GM15510 (cell line): ENCODE results near the gene ARL4D.

Experiments
- POLR2A ChIP-seq: IDR thresholded peaks from 3 replicates; pipeline ENCODE4 v1.6.1; 2011; ENCODE audit warnings: borderline replicate concordance; ENCODE audit not compliant: insufficient read length; ENCODE audit errors: extremely low read depth

Gene ARL4D

DNA sequence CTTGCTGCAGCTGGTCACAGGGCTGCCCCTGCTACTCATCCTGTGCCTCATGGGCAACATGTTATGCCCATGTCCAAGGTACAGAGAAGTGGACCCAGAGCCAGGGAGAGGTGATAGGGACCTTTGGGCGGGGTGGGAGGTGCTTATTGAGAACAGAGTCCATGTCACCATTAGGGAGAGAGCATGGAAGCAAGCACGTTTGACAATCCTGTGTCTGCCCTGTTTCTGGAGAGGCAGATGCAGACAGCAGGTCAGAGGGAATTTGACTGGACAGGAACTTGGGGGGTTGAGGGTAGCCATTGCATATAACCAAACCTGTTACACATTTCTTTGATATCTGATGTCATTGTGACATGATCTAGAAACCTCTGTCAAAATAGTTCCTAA, 14.3 kb upstream of the ARL4D start:
- TF ChIP-seq POLR2A: no peak

DNA sequence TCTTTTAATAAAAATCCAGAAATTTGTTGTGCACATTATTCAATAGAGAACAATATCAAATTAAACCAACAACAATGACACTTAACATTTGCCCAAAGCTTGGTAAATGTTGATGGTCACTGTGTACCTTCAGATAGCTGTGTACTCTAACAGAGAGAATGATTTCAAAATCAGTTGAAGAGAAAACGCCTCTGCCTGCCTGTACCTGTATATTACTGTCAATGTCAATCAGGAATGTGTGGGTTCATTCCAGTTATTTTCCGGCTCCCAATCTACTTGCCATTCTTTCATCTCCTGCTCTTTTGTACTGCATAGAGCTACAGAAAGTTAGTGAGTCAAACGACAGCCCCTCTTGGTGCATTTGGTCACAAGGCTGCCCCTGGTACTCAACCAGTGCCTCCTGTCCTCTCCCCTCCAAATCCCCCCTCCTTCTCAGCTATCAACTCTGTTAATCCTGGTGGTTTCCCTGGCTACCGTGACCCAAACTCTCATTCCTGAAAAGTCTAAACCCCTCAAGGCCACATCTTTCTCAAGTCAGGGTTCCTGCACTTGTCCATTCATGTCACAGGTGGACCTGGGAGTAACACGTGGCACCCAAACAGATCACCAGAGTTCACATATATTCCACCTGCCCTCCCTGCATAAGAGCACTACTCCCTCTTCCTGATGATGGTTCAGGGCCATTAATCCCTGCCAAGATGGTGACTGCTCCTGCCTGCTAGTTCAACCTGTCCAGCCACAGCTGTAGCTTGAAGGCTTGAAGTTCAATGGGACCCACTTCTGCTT, 13.6 kb upstream of the ARL4D start:
- TF ChIP-seq POLR2A: no peak

DNA sequence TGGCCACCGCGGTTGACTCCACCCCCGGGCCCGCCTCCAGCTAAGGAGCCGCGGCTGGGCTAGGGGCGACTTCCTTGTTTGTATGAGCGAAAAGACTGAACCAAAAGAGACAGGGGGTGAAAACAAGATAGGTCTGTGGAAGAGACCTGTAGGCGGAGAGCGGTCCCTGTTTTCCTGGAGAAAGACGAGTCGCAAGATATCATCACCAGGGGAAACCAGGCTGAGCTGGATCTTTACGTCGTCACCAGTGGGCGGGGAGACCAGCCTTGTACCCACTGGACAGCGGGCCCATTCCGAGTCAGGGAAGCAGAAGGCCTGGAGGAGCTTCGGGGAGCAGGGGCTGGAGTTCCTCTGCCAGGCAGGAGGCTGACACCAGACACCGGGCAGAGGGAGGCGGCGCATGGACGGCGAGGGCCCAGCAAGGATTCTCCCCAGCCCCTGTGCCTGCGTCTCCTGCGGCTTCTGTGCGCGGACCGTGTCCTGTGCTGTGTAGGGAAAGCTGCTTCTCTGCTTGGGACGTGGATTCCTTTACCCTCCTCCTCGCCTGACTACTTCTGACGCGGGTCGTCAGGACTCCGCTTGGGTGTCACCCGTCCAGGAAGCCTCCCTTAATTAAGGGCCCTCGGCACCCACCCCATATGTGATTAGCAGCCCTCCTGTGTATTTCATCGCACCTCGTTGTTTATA, 10.3 kb upstream of the ARL4D start:
- TF ChIP-seq POLR2A: no peak

DNA sequence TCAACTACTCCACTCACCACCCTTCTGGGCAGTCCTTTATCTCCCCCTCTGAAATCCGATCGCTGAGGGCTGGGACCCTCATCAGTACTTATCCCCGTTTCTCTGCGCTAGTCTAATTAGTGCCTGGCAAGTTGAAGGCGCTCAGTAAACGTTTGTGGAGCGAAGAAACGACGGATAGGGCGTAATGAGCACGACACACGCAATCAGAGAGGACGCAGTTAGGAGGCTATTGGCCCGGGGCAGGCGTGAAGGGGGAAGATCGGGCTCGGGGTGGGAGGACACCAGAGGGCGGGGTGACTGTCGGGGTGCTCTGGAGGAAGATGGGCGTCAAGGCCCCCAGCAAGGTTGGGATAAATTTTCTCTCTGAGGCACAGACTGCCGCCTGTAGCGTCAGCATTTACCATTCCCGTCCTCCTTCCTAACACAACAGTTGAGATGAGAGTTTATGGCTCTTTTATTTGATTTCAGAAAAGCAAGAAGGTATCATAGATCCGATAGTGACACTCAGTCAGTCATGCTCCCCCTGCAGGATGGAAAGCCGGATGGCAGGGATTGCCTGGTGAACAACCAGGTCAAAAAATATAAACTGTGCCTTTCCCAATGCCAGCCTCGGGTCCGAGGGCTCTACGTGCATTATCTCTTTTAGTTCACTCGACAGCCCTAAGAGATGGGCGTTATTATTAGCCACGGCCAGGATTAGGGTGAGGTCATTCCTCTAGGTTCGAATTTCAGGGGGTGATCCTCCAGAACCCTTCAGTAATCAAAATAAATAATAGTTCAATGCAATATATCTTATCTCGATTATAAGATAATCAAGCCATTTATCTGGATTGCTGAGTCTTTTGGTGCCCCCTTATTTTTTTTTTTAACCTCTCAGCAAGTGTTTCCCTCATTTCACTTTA, 9.5 kb upstream of the ARL4D start:
- TF ChIP-seq POLR2A: peak; percentile 45

DNA sequence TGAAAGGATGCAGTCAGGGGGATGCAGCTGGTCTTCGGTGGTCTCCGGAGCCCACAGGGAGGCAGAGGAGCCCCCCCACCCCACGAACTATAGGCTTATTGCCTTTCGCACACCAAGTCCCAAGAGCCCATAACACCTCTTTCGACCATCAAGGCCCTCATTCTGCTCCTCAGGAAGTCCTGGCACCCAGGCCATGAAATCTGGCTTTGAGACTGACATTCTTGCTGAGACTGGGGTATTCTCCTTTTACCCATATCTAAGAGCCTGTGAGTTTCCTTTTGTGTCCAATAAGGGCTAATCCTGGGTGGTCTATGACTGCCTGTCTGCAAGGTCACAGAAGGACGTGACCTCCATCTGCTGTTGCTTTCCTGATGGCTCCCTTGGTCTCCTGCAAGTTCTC, 6.4 kb upstream of the ARL4D start:
- no peak for TF ChIP-seq POLR2A

DNA sequence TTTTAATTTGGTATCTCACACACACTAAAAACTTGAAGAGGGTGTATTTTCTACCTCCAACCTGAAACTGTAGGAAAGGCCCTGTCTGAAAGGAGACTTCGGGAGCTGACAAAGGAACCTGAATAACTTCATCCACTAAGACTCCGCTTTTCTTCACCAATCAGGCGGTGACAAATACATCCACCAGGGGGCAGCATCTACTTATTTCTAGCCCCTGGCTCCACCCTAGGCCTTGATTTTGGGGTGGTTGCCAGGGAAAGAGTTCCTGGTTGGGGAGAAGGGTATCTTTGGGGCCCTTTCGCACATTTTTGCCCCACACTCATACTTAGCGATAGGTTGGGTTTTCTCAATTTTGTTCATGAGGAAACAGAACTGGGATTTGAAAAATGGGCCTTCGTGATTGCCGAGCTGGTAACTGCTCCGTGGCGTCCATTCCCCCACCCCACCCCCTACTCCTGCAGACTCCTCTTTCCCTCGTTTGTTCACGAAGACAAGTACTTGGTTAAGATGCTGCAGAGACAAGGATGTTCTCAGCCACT, 4.8 kb upstream of the ARL4D start:
- TF ChIP-seq POLR2A: no peak

DNA sequence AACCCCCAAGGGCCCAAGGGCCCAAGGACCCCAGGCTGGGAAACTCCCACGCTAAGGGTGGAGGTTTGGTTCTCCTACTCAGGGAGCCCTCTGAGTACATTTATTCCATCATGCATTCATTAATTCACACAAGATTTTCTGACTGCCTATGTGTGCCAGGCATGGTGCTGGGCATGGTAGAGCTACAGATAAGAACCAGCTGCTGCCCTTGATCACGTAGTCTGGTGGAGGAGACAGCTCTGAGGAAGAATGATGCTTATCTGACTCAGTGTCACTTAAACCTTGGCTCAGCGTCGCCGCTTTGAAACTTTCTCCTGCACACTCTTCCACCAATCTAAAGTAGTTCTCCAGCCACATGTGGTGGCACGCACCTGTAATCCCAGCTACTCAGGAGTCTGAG, 3.6 kb upstream of the ARL4D start:
- TF ChIP-seq POLR2A: no peak

DNA sequence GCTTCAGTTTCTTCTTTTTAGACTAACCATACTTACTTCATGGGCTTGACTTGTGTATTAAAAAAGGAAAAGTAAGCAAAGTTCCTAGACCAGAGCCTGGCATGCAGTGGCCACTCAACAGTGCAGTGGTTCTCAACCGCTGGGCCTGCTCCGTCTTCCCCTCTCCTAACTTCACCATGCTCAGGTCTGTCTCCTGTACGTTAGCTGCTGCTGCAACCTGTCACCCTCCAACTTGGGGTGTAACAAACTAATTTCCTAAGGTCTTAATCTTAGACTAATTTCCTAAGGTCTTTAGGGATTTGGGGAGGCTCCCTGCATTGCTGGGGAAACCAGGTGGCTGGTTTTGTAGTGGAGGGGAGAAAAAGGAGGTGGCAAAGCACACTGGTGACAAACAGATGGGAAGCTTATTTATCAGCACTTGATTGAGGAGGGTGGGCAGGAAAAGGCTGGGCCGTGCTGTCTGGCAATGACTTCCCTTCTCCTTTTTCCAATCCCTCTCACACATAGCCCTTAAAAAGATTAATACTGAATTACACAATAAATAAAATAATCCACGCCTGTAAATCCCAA, 2.2 kb upstream of the ARL4D start:
- no peak for TF ChIP-seq POLR2A

DNA sequence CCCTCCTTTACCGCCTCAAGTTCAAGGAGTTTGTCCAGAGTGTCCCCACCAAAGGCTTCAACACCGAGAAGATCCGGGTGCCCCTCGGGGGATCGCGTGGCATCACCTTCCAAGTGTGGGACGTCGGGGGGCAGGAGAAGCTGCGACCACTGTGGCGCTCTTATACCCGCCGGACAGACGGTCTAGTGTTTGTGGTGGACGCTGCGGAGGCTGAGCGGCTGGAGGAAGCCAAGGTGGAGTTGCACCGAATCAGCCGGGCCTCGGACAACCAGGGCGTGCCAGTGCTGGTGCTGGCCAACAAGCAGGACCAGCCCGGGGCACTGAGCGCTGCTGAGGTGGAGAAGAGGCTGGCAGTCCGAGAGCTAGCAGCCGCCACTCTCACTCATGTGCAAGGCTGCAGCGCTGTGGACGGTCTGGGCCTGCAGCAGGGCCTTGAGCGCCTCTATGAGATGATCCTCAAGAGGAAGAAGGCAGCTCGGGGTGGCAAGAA, 1.1 kb downstream of the ARL4D start:
- no peak for TF ChIP-seq POLR2A

DNA sequence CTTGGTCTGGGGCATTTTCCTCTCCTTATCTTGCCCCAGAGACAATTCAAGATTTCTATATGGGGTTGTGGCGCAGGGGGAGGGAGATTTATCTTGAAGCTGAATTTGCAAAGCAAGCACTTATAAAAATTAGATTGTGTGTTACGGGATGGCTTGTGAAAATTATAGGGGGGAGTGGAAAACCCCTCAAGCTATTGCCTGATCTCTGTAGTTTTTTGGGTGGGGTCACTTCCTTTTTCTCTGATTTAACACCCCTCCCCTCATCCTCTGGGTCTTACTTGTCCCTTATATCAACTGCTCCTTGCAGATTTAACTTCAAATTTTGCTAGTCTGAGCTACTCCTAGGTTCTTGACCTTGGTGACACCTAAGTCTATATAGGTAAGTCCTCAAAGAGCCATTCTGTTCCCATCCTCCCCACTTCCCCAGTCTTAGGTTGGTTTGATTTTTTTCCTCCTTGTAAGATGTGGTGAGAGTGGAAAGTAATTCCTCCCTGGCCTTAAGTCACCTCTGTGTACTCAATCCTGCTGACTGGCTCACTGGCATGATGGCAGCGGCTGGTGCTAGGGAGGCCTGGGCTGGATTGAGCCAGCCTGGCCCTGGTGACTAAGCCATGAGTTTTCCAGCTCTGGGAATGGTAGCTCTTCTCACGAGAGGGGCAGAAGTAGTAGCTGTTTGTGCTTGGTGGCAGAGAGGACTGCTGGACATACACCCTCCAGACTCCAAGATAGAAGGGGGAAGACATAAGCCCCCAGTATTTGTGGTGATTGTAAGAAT, 2.3 kb downstream of the ARL4D start:
- TF ChIP-seq POLR2A: no peak

DNA sequence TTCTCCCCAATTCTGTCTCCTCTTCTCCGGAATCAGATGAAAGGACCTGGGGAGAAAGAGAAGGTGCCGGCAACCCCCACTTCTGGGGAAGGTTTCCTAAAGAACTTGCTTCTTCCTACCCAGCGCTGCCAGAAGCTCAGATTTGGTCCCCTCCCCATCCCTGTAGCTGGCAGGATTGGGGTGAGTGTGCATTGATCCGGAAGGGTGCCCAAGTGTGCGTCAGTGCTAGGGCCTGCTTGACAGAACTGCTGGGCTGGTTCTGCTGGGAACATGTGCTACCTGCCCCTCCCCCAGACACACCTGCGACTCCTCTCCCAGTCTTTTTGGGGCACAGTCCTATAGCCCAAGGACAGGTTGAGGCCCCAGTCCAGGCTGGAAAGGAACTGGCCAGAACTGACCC, 3.3 kb downstream of the ARL4D start:
- no peak for TF ChIP-seq POLR2A

DNA sequence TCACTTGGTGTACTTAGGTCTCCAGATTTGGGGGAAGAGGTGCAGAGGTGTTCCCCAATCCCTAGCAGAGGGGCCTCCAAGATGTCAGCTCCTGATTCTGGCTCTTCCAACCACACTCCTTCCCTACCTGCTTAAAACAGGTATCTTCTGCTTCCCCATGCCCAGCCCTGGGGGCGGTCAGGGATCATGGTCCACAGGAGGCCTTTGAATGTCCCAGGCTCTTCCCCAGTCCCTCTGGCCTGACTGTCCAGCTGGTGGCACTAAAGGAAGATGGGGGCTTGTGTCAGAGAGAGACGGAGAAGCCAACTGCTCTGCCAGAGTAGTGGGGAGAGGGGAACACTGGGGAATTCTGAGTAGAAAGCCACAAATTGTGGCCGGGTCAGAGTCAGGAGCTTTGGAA, 3.8 kb downstream of the ARL4D start:
- TF ChIP-seq POLR2A: no peak

DNA sequence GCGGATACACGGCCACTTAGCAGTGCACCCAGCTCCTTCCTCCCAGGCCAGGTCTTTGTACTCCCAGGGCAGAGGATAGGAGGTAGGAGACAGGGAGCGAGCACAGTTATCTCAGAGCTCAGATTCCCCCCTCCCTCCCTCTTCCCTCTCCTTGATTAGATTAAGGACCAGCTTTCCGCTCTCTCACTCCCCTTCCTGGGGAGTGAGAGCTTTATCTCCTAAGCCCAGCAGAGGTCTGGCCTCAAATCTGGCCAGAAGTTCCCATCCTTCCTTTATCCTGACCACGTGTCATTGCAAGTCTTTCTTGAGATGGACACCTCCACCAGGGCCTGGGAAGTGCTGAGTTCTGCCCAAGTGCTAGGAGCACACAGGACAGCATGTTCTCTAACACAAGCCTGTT, 5.1 kb downstream of the ARL4D start:
- TF ChIP-seq POLR2A: no peak

DNA sequence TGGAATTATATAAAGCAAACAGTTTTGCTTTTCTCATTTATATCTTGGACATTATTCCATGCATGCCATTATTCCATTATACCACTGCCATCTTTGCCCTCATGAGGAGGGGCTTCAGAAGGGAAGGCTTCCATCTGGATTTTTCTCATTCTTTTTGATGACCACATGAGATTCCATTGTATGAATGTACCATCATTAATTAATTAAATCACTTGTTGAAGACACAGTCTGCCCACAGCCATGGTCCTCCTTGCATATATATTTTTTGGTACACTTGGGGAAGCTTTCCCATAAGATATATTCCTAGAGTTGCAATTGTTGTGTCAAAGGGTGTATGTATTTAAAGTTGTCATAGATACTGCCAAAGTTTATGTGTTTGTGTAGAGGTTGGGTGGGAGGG, 7.1 kb downstream of the ARL4D start:
- TF ChIP-seq POLR2A: no peak
